IPS DF 19.7 (cell line): Measurements from ENCODE around the gene RHOU.
"Not testable (repeated sequence)": the region's sequence is repeated elsewhere in the genome, so short reads cannot be mapped to it uniquely, and the experiment has no call there.

Experiments used
- DNase-seq: peaks from one replicate; pipeline ENCODE4 v3.0.0-alpha.2; 2013; ENCODE audit warnings: low read depth, low spot score

RHOU gene

GRCh38 chr1:228756457-228756856 is 21.2 kb downstream of the RHOU start:
- DNase-seq, result no peak

- DNase-seq, result no peak
These were observed 23.2 kb downstream of the RHOU start for GRCh38 chr1:228758447-228758846.

- no peak for DNase-seq
These were observed 25.7 kb downstream of the RHOU start for GRCh38 chr1:228760979-228761378.

GRCh38 chr1:228763561-228763960 is 28.3 kb downstream of the RHOU start:
- no peak for DNase-seq

- DNase-seq, result no peak
These were observed 30.1 kb downstream of the RHOU start for GRCh38 chr1:228765168-228765946.

GRCh38 chr1:228766788-228767187 is 31.5 kb downstream of the RHOU start:
- no peak for DNase-seq

GRCh38 chr1:228767636-228768354 is 32.5 kb downstream of the RHOU start:
- no peak for DNase-seq

- DNase-seq, result no peak
These were observed 33.2 kb downstream of the RHOU start for GRCh38 chr1:228768355-228769000.

- no peak for DNase-seq
These were observed 35.5 kb downstream of the RHOU start for GRCh38 chr1:228770779-228771223.

- no peak for DNase-seq
These were observed 37.4 kb downstream of the RHOU start for GRCh38 chr1:228772516-228773212.

GRCh38 chr1:228775946-228776345 is 40.7 kb downstream of the RHOU start:
- DNase-seq, result not testable (repeated sequence)

GRCh38 chr1:228776449-228776848 is 41.2 kb downstream of the RHOU start:
- DNase-seq, result no peak

GRCh38 chr1:228777236-228777635 is 42.0 kb downstream of the RHOU start:
- DNase-seq, result no peak

- DNase-seq, result no peak
These were observed 42.7 kb downstream of the RHOU start for GRCh38 chr1:228778026-228778425.

GRCh38 chr1:228778466-228778865 is 43.2 kb downstream of the RHOU start:
- DNase-seq, result no peak

GRCh38 chr1:228778961-228779360 is 43.7 kb downstream of the RHOU start:
- no peak for DNase-seq

- no peak for DNase-seq
These were observed 46.0 kb downstream of the RHOU start for GRCh38 chr1:228781161-228781808.

- no peak for DNase-seq
These were observed 46.8 kb downstream of the RHOU start for GRCh38 chr1:228781809-228782661.

- DNase-seq, result no peak
These were observed 47.6 kb downstream of the RHOU start for GRCh38 chr1:228782662-228783417.
